Activated CD4-positive, alpha-beta T cell treated with anti-CD3 and anti-CD28 coated beads, Interleukin-2, amount 50 U/mL, for 24 hours (primary cell): Measurements from ENCODE around the gene SDS.

Source experiments
- DNase-seq, 2 donors: peaks; one replicate each; pipeline ENCODE4 v3.0.0-alpha.2; 2020; ENCODE audit warnings: low read depth in 1 of 2, low spot score in 1 of 2

SDS gene

GRCh38 chr12:113348849-113349536 lies 54.7 kb downstream of the SDS start:
- no peak for DNase-seq

- DNase-seq, result no peak
Observed at GRCh38 chr12:113347892-113348291, 55.8 kb downstream of the SDS start.

GRCh38 chr12:113347107-113347506 lies 56.6 kb downstream of the SDS start:
- DNase-seq, result no peak

GRCh38 chr12:113346353-113346752 lies 57.3 kb downstream of the SDS start:
- DNase-seq, result no peak

DNA sequence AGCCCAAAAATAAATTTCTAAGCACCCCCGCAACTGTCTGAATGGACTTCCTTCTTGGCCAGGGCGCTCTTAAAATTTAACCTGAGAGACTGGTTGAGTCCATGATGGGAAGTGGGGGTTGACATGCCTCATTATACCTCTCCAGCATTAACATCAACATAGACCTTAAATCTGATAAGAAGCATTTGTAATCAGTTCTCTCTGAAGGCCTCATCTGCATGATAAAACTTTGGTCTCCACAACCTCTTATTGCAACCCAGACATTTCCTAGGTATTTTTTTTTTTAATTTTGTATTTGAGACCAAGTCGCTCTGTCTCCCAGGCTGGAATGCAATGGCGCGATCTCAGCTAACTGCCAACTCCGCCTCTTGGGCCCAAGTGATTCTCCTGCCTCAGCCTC lies 58.4 kb downstream of the SDS start:
- DNase-seq, result no peak
